NB4 (cell line): Measurements from ENCODE around the gene YES1.
"Not testable (repeated sequence)": the region's sequence is repeated elsewhere in the genome, so short reads cannot be mapped to it uniquely, and the experiment has no call there.

Experiments used
- POLR2A ChIP-seq: IDR thresholded peaks from 2 replicates; pipeline ENCODE4 v1.6.1; 2011; ENCODE audit warnings: mild to moderate bottlenecking; ENCODE audit not compliant: insufficient read length; ENCODE audit errors: extremely low read depth
- TF ChIP-seq, protein P1 (sequence below): IDR thresholded peaks from one replicate; pipeline ENCODE4 v1.5.1; 2012; ENCODE audit warnings: low read depth, low read length
- TF ChIP-seq, protein P2 (sequence below): IDR thresholded peaks from 2 replicates; pipeline ENCODE4 v1.6.1; 2011; ENCODE audit warnings: low read depth, low read length

GRCh38 chr18:776044-776443 lies 36.0 kb downstream of the YES1 start:
- TF ChIP-seq, protein P1, sequence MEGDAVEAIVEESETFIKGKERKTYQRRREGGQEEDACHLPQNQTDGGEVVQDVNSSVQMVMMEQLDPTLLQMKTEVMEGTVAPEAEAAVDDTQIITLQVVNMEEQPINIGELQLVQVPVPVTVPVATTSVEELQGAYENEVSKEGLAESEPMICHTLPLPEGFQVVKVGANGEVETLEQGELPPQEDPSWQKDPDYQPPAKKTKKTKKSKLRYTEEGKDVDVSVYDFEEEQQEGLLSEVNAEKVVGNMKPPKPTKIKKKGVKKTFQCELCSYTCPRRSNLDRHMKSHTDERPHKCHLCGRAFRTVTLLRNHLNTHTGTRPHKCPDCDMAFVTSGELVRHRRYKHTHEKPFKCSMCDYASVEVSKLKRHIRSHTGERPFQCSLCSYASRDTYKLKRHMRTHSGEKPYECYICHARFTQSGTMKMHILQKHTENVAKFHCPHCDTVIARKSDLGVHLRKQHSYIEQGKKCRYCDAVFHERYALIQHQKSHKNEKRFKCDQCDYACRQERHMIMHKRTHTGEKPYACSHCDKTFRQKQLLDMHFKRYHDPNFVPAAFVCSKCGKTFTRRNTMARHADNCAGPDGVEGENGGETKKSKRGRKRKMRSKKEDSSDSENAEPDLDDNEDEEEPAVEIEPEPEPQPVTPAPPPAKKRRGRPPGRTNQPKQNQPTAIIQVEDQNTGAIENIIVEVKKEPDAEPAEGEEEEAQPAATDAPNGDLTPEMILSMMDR: not testable (repeated sequence)
- TF ChIP-seq, protein P2, sequence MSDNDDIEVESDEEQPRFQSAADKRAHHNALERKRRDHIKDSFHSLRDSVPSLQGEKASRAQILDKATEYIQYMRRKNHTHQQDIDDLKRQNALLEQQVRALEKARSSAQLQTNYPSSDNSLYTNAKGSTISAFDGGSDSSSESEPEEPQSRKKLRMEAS: not testable (repeated sequence)
- TF ChIP-seq POLR2A: not testable (repeated sequence)
